ENCODE measurements around the gene CAMSAP1. TPM values are rescaled to one million over a fixed set of nuclear protein-coding genes. Genes with fewer than 3 reads are reported as not detected.
A peak's percentile ranks its signal among the peaks of the same experiment; 100 is the strongest.

Gene CAMSAP1
- total RNA-seq, 1 experiment from 2014 or later = 24.8 TPM

- Histone ChIP-seq H3K9me3 (ENCODE audit: control insufficient read depth, insufficient read depth, low read depth, low read length) (peaks cover 9% of the 10 kb centered on the region; the same call in 1 of the 2 replicates), H3K4me1 (ENCODE audit: control insufficient read depth, insufficient read depth, low read length) (no peaks in the 10 kb centered on the region), H3K27me3 (ENCODE audit: control insufficient read depth, insufficient read depth, low read length) (no peaks in the 10 kb centered on the region), H3K4me3 (ENCODE audit: low read depth in 2 of 2, low read length in 2 of 2) (no peak overlapping the region), H3K36me3 (ENCODE audit: control insufficient read depth, insufficient read depth, low read length) (no peaks in the 10 kb centered on the region), H3K27ac (ENCODE audit: low read length) (no peak overlapping the region)
- no TSS peak for BruUV-seq (replicated peaks)
- TF ChIP-seq POLR2AphosphoS5 (IDR thresholded peaks at IDR 0.05; ENCODE audit: low read depth, low read length) (no peak; the same call in 1 of the 2 replicates), REST (IDR thresholded peaks at IDR 0.05; ENCODE audit: insufficient read depth in 1 of 2, low read depth in 2 of 2, low read length in 1 of 2) (no peak), TCF7L2 (IDR thresholded peaks at IDR 0.05; ENCODE audit: low read depth, low read length) (no peak), CTCF (IDR thresholded peaks at IDR 0.05) (no peak), SIN3A (IDR thresholded peaks at IDR 0.05; ENCODE audit: borderline replicate concordance, insufficient read depth, low read depth, low read length) (no peak)
- ChIA-PET CTCF (no interaction called here), POLR2A (no interaction called here)
- intact Hi-C loops (cut with micrococcal nuclease; ENCODE audit: unreplicated experiment) = no loop called here
- in situ Hi-C loops (cut with HindIII; ENCODE audit: low pct_unique_long_range_greater_than_20kb, low sequenced_read_pairs) = no loop called here
- ATAC-seq (peak; percentile 23; the same call in 1 of the 2 replicates), DNase-seq (ENCODE audit: low read depth, low spot score) (no peak)
Measured at GRCh38 chr9:135920973-135921585, 13.7 kb upstream of the CAMSAP1 start.

- DNase-seq (ENCODE audit: low read depth, low spot score) (no peak), ATAC-seq (peak; percentile 53)
- no peak overlapping the region for H3K4me3 ChIP-seq (ENCODE audit: low read depth in 2 of 2, low read length in 2 of 2)
- in situ Hi-C loops (cut with HindIII; ENCODE audit: low pct_unique_long_range_greater_than_20kb, low sequenced_read_pairs) = no loop called here
- ChIA-PET POLR2A (no interaction called here), CTCF (no interaction called here)
- no peaks in the 10 kb centered on the region for H3K36me3 ChIP-seq (ENCODE audit: control insufficient read depth, insufficient read depth, low read length)
- intact Hi-C loops (cut with micrococcal nuclease; ENCODE audit: unreplicated experiment) = no loop called here
- H3K9me3 ChIP-seq (ENCODE audit: control insufficient read depth, insufficient read depth, low read depth, low read length) = peaks cover 13% of the 10 kb centered on the region; the same call in 1 of the 2 replicates
- no peaks in the 10 kb centered on the region for H3K4me1 ChIP-seq (ENCODE audit: control insufficient read depth, insufficient read depth, low read length)
- no peak overlapping the region for H3K27ac ChIP-seq (ENCODE audit: low read length)
- no peaks in the 10 kb centered on the region for H3K27me3 ChIP-seq (ENCODE audit: control insufficient read depth, insufficient read depth, low read length)
- BruUV-seq (replicated peaks) = no TSS peak
- no peak for TF ChIP-seq SIN3A (IDR thresholded peaks at IDR 0.05; ENCODE audit: borderline replicate concordance, insufficient read depth, low read depth, low read length)
- peak; percentile 62 for TF ChIP-seq POLR2AphosphoS5 (IDR thresholded peaks at IDR 0.05; ENCODE audit: low read depth, low read length)
- no peak for TF ChIP-seq CTCF (IDR thresholded peaks at IDR 0.05)
- TF ChIP-seq TCF7L2 (IDR thresholded peaks at IDR 0.05; ENCODE audit: low read depth, low read length) = no peak
- TF ChIP-seq REST (IDR thresholded peaks at IDR 0.05; ENCODE audit: insufficient read depth in 1 of 2, low read depth in 2 of 2, low read length in 1 of 2) = no peak
Measured at GRCh38 chr9:135920256-135920930, 13.0 kb upstream of the CAMSAP1 start.
